OCI-LY7 (cell line): ENCODE data around the gene TIMM22. TPM values are rescaled to one million over a fixed set of nuclear protein-coding genes. Genes with fewer than 3 reads are reported as not detected.

ENCODE experiments used
- BruUV-seq: library from RNA; stranded (reverse); fragments of 400-500 nt; replicated peaks from 2 replicates; lab custom pipeline; 2021; lab: Mats Ljungman, UMichigan
- CTCF ChIA-PET: fragments of 300-600 bp; sonication (Branson Sonifier 250); formaldehyde crosslinking; loops from one replicate; lab custom pipeline; 2022; ENCODE audit warnings: antibody characterized with exemption; ENCODE audit not compliant: unreplicated experiment; lab: Charles Lee
- POLR2A ChIA-PET: fragments of 300-600 bp; sonication (Branson Sonifier 250); formaldehyde crosslinking; loops from one replicate; lab custom pipeline; 2022; ENCODE audit warnings: antibody characterized with exemption; lab: Charles Lee
- DNase-seq: peaks from one replicate; pipeline ENCODE4 v3.0.0-alpha.2; 2015; ENCODE audit warnings: low spot score
- H2AFZ ChIP-seq: fragments of 200-600 bp; sonication (generic), shearing (Covaris generic); 2 replicates; pipeline ENCODE4 v1.6.1; 2014; ENCODE audit warnings: mild to moderate bottlenecking, antibody characterized with exemption, low read length, moderate library complexity
- H3K27ac ChIP-seq: fragments of 200-600 bp; sonication (generic); 2 replicates; pipeline ENCODE4 v1.5.1; 2014; ENCODE audit warnings: mixed run types, low read depth, mild to moderate bottlenecking, moderate library complexity, low read length, inconsistent platforms; ENCODE audit not compliant: poor library complexity, severe bottlenecking
- H3K36me3 ChIP-seq: fragments of 200-600 bp; sonication (generic); 2 replicates; pipeline ENCODE4 v1.6.1; 2014; ENCODE audit warnings: mild to moderate bottlenecking, antibody characterized with exemption, low read length, moderate library complexity, mixed read lengths; ENCODE audit not compliant: insufficient read depth
- H3K4me1 ChIP-seq: fragments of 200-600 bp; sonication (generic); 2 replicates; pipeline ENCODE4 v1.5.1; 2014; ENCODE audit warnings: mild to moderate bottlenecking, low read length; ENCODE audit not compliant: insufficient read depth, poor library complexity, severe bottlenecking
- H3K4me2 ChIP-seq: fragments of 200-600 bp; sonication (generic); 2 replicates; pipeline ENCODE4 v1.6.1; 2014; ENCODE audit warnings: mild to moderate bottlenecking, low read length
- H3K4me3 ChIP-seq: fragments of 200-600 bp; sonication (generic); 2 replicates; pipeline ENCODE4 v1.5.1; 2014; ENCODE audit warnings: mild to moderate bottlenecking, low read depth, low read length; ENCODE audit not compliant: poor library complexity, severe bottlenecking
- H3K79me2 ChIP-seq: fragments of 200-600 bp; sonication (generic); 2 replicates; pipeline ENCODE4 v1.6.1; 2016; ENCODE audit warnings: low read depth, mild to moderate bottlenecking, low read length, moderate library complexity, mixed read lengths; ENCODE audit not compliant: insufficient read depth
- H3K9me2 ChIP-seq: fragments of 200-600 bp; sonication (generic); 2 replicates; pipeline ENCODE4 v1.6.1; 2016; ENCODE audit warnings: mild to moderate bottlenecking, low read length, mixed read lengths; ENCODE audit not compliant: insufficient read depth
- H3K9me3 ChIP-seq: fragments of 200-600 bp; sonication (generic); 2 replicates; pipeline ENCODE4 v1.6.1; 2014; ENCODE audit warnings: mild to moderate bottlenecking, mixed run types, low read length, mixed read lengths
- H4K20me1 ChIP-seq: fragments of 200-600 bp; sonication (generic); 2 replicates; pipeline ENCODE4 v1.6.1; 2014; ENCODE audit warnings: mild to moderate bottlenecking, antibody characterized with exemption, low read length, moderate library complexity, mixed read lengths; ENCODE audit not compliant: insufficient read depth
- CTCF ChIP-seq: fragments of 200-600 bp; sonication (generic); conservative IDR thresholded peaks from 2 replicates; pipeline ENCODE4 v1.5.1; 2014; ENCODE audit warnings: mild to moderate bottlenecking, antibody characterized with exemption, low read length, moderate library complexity, mixed read lengths
- EZH2phosphoT487 ChIP-seq: fragments of 200-600 bp; sonication (generic); IDR thresholded peaks from 2 replicates; pipeline ENCODE4 v1.6.1; 2018; ENCODE audit warnings: low read depth, borderline replicate concordance, mild to moderate bottlenecking, mixed run types, antibody characterized with exemption, low read length, moderate library complexity, mixed read lengths
- intact Hi-C: fragments of 100-400 bp; cut with micrococcal nuclease; formaldehyde crosslinking; loops from one replicate; pipeline ENCODE4 v1.10.0; 2022; ENCODE audit not compliant: unreplicated experiment
- total RNA-seq, 2 experiments: library from RNA; depleted of rRNA in 1 of 2; stranded (reverse); fragments of >200 nt in 1 of 2; shearing (Covaris generic) in 1 of 2; gene quantifications; 2 replicates each; pipeline ENCODE4 v1.2.3, GENCODE V29; 2014 to 2022

Gene TIMM22
- total RNA-seq, 2 experiments from 2014 or later, result 13.8 to 15.7 TPM

- H3K4me2 ChIP-seq, result no peak overlapping the region
- POLR2A ChIA-PET, result interaction anchor here (0.7 kb wide), 1 partner anchor 816 kb away, joined by 3 read pairs; no protein-coding TSS in a partner anchor
- no TSS peak for BruUV-seq
- no peak overlapping the region for H3K27ac ChIP-seq
- CTCF ChIA-PET, result no interaction called here
- intact Hi-C loops, result no loop called here
- H2AFZ ChIP-seq, result no peak overlapping the region
- H3K36me3 ChIP-seq, result peaks cover 89% of the 10 kb centered on the region
- H3K9me2 ChIP-seq, result no peaks in the 10 kb centered on the region
- no peak overlapping the region for H3K4me3 ChIP-seq
- H3K4me1 ChIP-seq, result no peaks in the 10 kb centered on the region
- TF ChIP-seq EZH2phosphoT487 (no peak), CTCF (no peak)
- no peaks in the 10 kb centered on the region for H3K9me3 ChIP-seq
- H3K79me2 ChIP-seq, result no peaks in the 10 kb centered on the region
- DNase-seq, result no peak
- H4K20me1 ChIP-seq, result no peaks in the 10 kb centered on the region
Measured at GRCh38 chr17:1006054-1006453, 9.1 kb downstream of the TIMM22 start.

DNA sequence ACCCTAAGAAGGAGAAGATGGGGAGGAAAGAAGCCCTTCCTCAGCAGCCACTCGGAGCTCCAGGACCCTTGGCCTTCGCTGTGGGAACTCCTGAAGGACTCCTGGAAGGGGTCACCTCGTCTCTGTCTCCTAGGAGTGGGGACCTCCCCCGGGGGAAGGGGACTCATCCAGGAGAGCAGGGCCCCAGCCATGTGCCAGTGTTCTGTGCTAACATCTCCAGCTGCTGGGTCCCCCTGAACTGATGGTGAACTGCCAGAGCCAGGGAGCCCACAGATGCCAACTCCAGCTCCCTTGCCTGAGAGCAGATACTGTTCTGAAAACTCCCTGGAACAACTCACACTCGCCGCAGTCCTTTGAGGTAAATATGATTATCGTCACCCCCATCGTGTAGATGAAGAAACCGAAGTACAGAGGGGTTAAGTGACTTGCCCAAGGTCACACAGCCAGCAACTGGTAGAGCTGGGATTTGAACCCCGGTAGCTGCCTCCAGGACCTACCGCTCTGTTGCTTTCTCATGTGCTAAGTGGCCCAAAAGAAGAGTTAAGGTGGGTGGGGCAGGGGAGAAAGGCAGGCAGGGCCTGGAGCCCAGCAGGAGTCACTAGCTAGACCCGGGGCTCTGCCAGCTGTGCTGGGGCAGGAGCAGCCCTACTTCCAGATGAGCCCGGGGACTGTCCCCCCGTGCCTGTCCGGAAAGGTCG lies 10.5 kb downstream of the TIMM22 start:
- Histone ChIP-seq H3K36me3 (peaks cover 88% of the 10 kb centered on the region), H3K4me3 (no peak overlapping the region), H3K9me2 (no peaks in the 10 kb centered on the region), H3K4me2 (no peak overlapping the region), H3K4me1 (no peaks in the 10 kb centered on the region), H3K79me2 (no peaks in the 10 kb centered on the region), H2AFZ (no peak overlapping the region), H4K20me1 (no peaks in the 10 kb centered on the region), H3K27ac (no peak overlapping the region), H3K9me3 (no peaks in the 10 kb centered on the region)
- DNase-seq, result no peak
- no TSS peak for BruUV-seq
- POLR2A ChIA-PET, result no interaction called here
- CTCF ChIA-PET, result no interaction called here
- TF ChIP-seq CTCF (no peak), EZH2phosphoT487 (no peak)
- intact Hi-C loops, result no loop called here

DNA sequence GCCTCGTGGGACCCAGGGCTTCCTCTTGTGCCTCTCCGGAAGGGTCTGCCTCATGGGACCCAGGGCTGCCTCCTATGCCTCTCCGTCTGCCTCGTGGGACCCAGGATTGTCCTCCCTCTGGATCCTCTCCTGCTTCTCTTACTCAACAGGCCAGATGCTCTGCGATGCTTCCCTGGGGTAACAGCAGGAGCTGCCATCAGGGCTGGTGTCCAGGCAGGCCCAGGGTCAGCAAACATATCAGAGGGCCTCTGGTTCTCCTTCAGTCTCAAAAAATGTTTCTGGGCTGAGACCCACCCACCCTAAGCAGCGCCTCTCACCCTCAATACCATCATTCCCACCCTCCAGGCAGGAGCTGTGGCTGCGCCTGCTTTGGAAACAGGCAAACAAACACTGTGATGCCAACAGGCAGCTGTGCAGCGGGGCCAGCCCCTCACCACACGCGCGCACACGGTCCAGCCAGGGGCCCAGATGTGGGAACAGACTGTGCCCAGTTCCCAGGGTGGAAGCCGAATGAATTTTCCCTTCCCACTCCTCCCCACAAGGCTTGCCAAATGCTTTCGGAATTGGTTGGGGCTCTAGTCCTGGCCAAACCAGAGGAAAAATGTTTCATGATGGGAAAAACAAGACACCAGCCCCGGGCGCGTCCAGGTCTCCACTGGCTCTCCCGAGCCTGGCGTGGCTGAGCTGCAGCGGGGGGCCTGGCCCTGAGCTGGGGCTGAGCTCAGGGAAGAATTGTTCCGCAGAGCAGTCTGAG lies 11.3 kb downstream of the TIMM22 start:
- H3K9me2 ChIP-seq, result no peaks in the 10 kb centered on the region
- ChIA-PET CTCF (no interaction called here), POLR2A (no interaction called here)
- no peaks in the 10 kb centered on the region for H3K79me2 ChIP-seq
- H3K4me2 ChIP-seq, result no peak overlapping the region
- H3K27ac ChIP-seq, result no peak overlapping the region
- no peak overlapping the region for H3K4me3 ChIP-seq
- peaks cover 87% of the 10 kb centered on the region for H3K36me3 ChIP-seq
- TF ChIP-seq EZH2phosphoT487, result no peak
- TF ChIP-seq CTCF, result no peak
- H2AFZ ChIP-seq, result no peak overlapping the region
- no peaks in the 10 kb centered on the region for H4K20me1 ChIP-seq
- intact Hi-C loops, result no loop called here
- DNase-seq, result no peak
- H3K9me3 ChIP-seq, result no peaks in the 10 kb centered on the region
- H3K4me1 ChIP-seq, result no peaks in the 10 kb centered on the region
- BruUV-seq, result no TSS peak
